GM23248 (cell line): ENCODE results near the gene MAP3K5. TPM values are rescaled to one million over a fixed set of nuclear protein-coding genes. Genes with fewer than 3 reads are reported as not detected.

Experiments
- DNase-seq: peaks from one replicate; pipeline ENCODE4 v3.0.0-alpha.2; 2015
- H2AFZ ChIP-seq: fragments of 200-600 bp; sonication (generic); 2 replicates; pipeline ENCODE4 v1.6.1; 2016; ENCODE audit warnings: antibody characterized with exemption
- H3F3A ChIP-seq: fragments of 200-600 bp; sonication (generic); 2 replicates; pipeline ENCODE4 v1.6.1; 2016; ENCODE audit warnings: mild to moderate bottlenecking, antibody characterized with exemption, mixed run types; ENCODE audit not compliant: insufficient read depth
- H3K27ac ChIP-seq: fragments of 200-600 bp; sonication (generic); 2 replicates; pipeline ENCODE4 v1.5.1; 2016; ENCODE audit warnings: mild to moderate bottlenecking
- H3K27me3 ChIP-seq: fragments of 200-600 bp; sonication (generic); replicated peaks from 2 replicates; pipeline ENCODE4 v1.6.1; 2016; ENCODE audit warnings: mild to moderate bottlenecking; ENCODE audit not compliant: insufficient read depth
- H3K36me3 ChIP-seq: fragments of 200-600 bp; sonication (generic); 2 replicates; pipeline ENCODE4 v1.6.1; 2016; ENCODE audit warnings: low read depth, mild to moderate bottlenecking
- H3K4me1 ChIP-seq: fragments of 200-600 bp; sonication (generic); 2 replicates; pipeline ENCODE4 v1.6.1; 2016; ENCODE audit warnings: mild to moderate bottlenecking; ENCODE audit not compliant: insufficient read depth
- H3K4me2 ChIP-seq: fragments of 200-600 bp; sonication (generic); one replicate; pipeline ENCODE4 v1.6.1; 2016; ENCODE audit warnings: mild to moderate bottlenecking; ENCODE audit not compliant: unreplicated experiment
- H3K4me3 ChIP-seq: fragments of 200-600 bp; sonication (generic); 2 replicates; pipeline ENCODE4 v1.5.1; 2016; ENCODE audit warnings: mild to moderate bottlenecking
- H3K79me2 ChIP-seq: fragments of 200-600 bp; sonication (generic); 2 replicates; pipeline ENCODE4 v1.6.1; 2016; ENCODE audit warnings: mild to moderate bottlenecking; ENCODE audit not compliant: insufficient read depth
- H3K9ac ChIP-seq: fragments of 200-600 bp; sonication (generic); 2 replicates; pipeline ENCODE4 v1.6.1; 2016; ENCODE audit warnings: mild to moderate bottlenecking
- H3K9me2 ChIP-seq: fragments of 200-600 bp; sonication (generic); 2 replicates; pipeline ENCODE4 v1.6.1; 2016; ENCODE audit warnings: mixed run types, mild to moderate bottlenecking, moderate library complexity; ENCODE audit not compliant: insufficient read depth
- H3K9me3 ChIP-seq: fragments of 200-600 bp; sonication (generic); one replicate; pipeline ENCODE4 v1.6.1; 2017; ENCODE audit warnings: low read depth
- H4K20me1 ChIP-seq: fragments of 200-600 bp; sonication (generic); 2 replicates; pipeline ENCODE4 v1.6.0; 2016; ENCODE audit not compliant: insufficient read depth
- EZH2 ChIP-seq: fragments of 200-600 bp; sonication (generic); IDR thresholded peaks from 2 replicates; pipeline ENCODE4 v1.6.1; 2018; ENCODE audit warnings: antibody characterized with exemption, mild to moderate bottlenecking; ENCODE audit not compliant: insufficient read depth, poor library complexity, severe bottlenecking
- EZH2phosphoT487 ChIP-seq: fragments of 200-600 bp; sonication (generic); IDR thresholded peaks from 2 replicates; pipeline ENCODE4 v1.6.1; 2018; ENCODE audit warnings: antibody characterized with exemption, moderate library complexity, mild to moderate bottlenecking, low read depth; ENCODE audit not compliant: insufficient read depth
- WGBS, 2 experiments: methylation state at CpG; one replicate each; pipeline ENCODE4 v1.1.6; 2015 to 2017; ENCODE audit warnings: low lambda C conversion rate in 2 of 2, low coverage in 1 of 2; ENCODE audit errors: missing lambda C conversion rate in 2 of 2; 5-methylcytosine and 5-hydroxymethylcytosine counted together
- in situ Hi-C: fragments of 300-500 bp; cut with MboI; formaldehyde crosslinking; loops from 2 replicates; pipeline ENCODE4 v1.15.0; 2020
- polyA plus RNA-seq: library from polyadenylated mRNA; unstranded; fragments of >200 nt; fragmentation: Nextera tagmentation; extraction: Ambion mirVana; gene quantifications from 2 replicates; pipeline ENCODE4 v1.2.1, GENCODE V29; 2016
- total RNA-seq: library from RNA; depleted of rRNA; stranded (reverse); fragments of >200 nt; shearing (Covaris generic); gene quantifications from 2 replicates; pipeline ENCODE4 v1.2.3, GENCODE V29; 2014

Gene MAP3K5
- total and polyA plus RNA-seq, 2 experiments from 2014 or later = 1.4 to 4.1 TPM

DNA sequence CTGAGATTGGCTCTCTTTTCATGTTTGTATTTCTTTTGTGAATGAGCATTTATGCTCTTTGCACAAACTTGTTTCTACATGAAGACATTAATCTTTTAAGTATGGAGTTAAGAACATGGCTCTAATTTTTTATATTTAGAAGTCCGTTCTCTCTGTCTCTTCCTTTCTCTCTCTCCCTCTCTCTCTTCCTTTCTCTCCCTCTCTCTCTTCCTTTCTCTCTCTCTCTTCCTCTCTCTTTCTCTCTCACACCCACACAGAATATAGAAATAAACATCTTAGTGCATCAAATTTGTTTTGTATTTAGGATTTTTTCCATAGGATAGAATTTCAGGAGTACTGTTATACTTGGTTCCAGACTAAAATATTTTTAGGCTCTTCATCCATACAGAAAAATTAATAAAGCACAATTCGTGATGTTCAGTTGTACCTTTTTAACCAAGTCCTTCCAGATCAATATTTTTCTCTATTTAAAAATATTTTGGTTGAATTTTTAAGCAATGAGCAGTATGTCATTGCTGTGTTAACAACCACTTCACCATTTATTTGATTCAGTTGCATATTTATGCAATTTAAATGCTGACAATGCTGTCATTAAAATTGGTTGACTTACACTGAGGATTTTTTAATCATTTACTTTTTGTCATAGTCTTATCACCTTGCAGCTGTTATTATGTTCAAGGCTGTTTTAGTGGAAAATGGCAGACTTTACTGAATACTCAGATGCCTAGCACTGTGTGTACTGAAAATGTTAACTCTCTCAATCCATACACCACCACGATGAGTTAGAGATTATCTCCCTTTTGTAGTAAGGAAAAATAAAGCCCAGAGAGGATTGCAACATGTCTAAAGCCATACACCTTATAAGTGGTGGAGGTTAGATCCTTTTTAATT, 129.7 kb downstream of the MAP3K5 start:
- Histone ChIP-seq H3K27me3 (no peaks in the 10 kb centered on the region), H3K9ac (no peak overlapping the region), H3K79me2 (no peaks in the 10 kb centered on the region), H3K27ac (no peak overlapping the region), H3K9me2 (no peaks in the 10 kb centered on the region), H3F3A (no peaks in the 10 kb centered on the region), H3K9me3 (no peaks in the 10 kb centered on the region), H4K20me1 (no peaks in the 10 kb centered on the region), H3K36me3 (no peaks in the 10 kb centered on the region), H3K4me3 (no peak overlapping the region), H3K4me1 (no peaks in the 10 kb centered on the region), H3K4me2 (no peak overlapping the region), H2AFZ (no peak overlapping the region)
- TF ChIP-seq EZH2 (no peak), EZH2phosphoT487 (no peak)
- WGBS, 2 experiments = 96 to 99% methylated on average over 3 of the region's 3 CpGs
- in situ Hi-C loops = no loop called here
- DNase-seq = no peak

DNA sequence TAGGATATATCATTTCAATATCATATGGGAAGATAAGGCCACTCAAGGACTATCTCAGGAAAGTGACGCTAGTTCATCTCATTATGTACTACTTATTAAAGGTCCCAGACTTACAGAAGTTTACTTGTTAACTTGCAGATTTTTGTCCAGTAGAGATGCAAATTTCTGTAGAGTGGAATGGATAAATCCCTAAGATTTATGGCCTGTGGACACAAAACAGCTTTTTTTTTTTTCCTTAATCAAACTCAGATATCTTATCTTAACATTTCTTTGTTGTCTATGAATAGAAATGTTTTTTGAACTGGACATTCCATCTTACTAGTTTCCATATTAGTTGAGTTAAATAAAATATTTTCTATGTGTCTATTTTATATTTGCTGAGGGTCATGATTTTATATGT, 131.6 kb downstream of the MAP3K5 start:
- H3K36me3 ChIP-seq = no peaks in the 10 kb centered on the region
- H3K4me2 ChIP-seq = no peak overlapping the region
- no peak for DNase-seq
- H4K20me1 ChIP-seq = no peaks in the 10 kb centered on the region
- no peaks in the 10 kb centered on the region for H3K79me2 ChIP-seq
- TF ChIP-seq EZH2 (no peak), EZH2phosphoT487 (no peak)
- H3K9ac ChIP-seq = no peak overlapping the region
- no peak overlapping the region for H3K27ac ChIP-seq
- H3F3A ChIP-seq = no peaks in the 10 kb centered on the region
- H3K4me3 ChIP-seq = no peak overlapping the region
- in situ Hi-C loops = no loop called here
- H2AFZ ChIP-seq = no peak overlapping the region
- H3K9me3 ChIP-seq = no peaks in the 10 kb centered on the region
- 93 to 97% methylated on average over 1 of the region's 1 CpG for WGBS, 2 experiments
- H3K27me3 ChIP-seq = no peaks in the 10 kb centered on the region
- no peaks in the 10 kb centered on the region for H3K4me1 ChIP-seq
- H3K9me2 ChIP-seq = no peaks in the 10 kb centered on the region

DNA sequence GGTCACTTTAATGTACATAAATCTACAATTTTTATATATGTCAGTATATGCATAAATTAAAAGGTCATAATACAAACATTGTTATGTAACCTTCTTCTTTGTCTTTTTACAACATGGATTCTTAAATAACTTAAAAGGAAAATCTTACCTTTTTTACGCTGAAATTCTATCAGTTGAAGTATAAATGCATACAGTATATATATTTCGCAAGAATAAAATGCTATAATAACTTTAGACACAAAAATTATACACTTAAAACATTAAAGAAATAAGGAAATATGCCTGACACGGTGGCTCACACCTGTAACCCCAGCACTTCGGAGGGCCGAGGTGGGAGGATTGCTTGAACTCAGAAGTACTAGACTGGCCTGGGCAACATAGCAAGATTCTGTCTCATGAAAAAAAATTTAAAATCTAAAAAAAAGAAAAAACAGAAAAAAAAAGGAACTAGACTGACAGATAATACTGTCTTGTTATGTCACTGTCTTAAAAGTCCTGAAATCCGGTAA, 132.2 kb downstream of the MAP3K5 start:
- no peaks in the 10 kb centered on the region for H3K9me2 ChIP-seq
- DNase-seq = no peak
- H2AFZ ChIP-seq = no peak overlapping the region
- H3K4me1 ChIP-seq = no peaks in the 10 kb centered on the region
- TF ChIP-seq EZH2 (no peak), EZH2phosphoT487 (no peak)
- no peaks in the 10 kb centered on the region for H3K79me2 ChIP-seq
- in situ Hi-C loops = no loop called here
- no peaks in the 10 kb centered on the region for H3K9me3 ChIP-seq
- no peaks in the 10 kb centered on the region for H4K20me1 ChIP-seq
- H3K27ac ChIP-seq = no peak overlapping the region
- H3K27me3 ChIP-seq = no peaks in the 10 kb centered on the region
- no peak overlapping the region for H3K4me2 ChIP-seq
- H3K36me3 ChIP-seq = no peaks in the 10 kb centered on the region
- H3K4me3 ChIP-seq = no peak overlapping the region
- no peak overlapping the region for H3K9ac ChIP-seq
- no peaks in the 10 kb centered on the region for H3F3A ChIP-seq
- 96 to 97% methylated on average over 6 of the region's 6 CpGs for WGBS, 2 experiments

DNA sequence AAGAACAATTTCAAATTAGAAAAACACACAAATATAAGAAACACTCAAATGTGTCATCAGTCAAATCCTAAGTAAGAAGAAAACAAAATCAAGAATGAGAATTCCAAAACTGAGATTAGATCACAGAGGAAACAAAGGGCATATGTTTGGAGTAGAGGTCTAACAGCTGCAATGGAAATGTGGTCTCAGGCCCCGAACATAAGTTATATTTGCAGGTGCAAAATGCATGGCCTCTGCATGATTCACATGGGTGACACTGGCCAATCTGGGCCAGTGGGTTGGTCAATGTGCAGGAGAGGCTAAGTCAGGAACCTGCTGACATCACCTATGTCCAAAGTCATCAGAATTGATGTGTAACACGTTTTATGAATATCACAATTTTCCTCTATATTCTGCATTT, 133.6 kb downstream of the MAP3K5 start:
- in situ Hi-C loops = no loop called here
- H3K27me3 ChIP-seq = no peaks in the 10 kb centered on the region
- H3K27ac ChIP-seq = no peak overlapping the region
- no peak for DNase-seq
- H4K20me1 ChIP-seq = no peaks in the 10 kb centered on the region
- WGBS, 2 experiments = 88 to 95% methylated on average over 2 of the region's 2 CpGs
- H3K79me2 ChIP-seq = no peaks in the 10 kb centered on the region
- no peak overlapping the region for H3K4me2 ChIP-seq
- no peak overlapping the region for H3K4me3 ChIP-seq
- no peaks in the 10 kb centered on the region for H3K9me3 ChIP-seq
- H2AFZ ChIP-seq = no peak overlapping the region
- H3K4me1 ChIP-seq = no peaks in the 10 kb centered on the region
- H3K9me2 ChIP-seq = no peaks in the 10 kb centered on the region
- H3K36me3 ChIP-seq = no peaks in the 10 kb centered on the region
- no peak for TF ChIP-seq EZH2phosphoT487
- no peak for TF ChIP-seq EZH2
- no peak overlapping the region for H3K9ac ChIP-seq
- no peaks in the 10 kb centered on the region for H3F3A ChIP-seq
